ENCODE data around the gene TRMT61A. TPM values are rescaled to one million over a fixed set of nuclear protein-coding genes. Genes with fewer than 3 reads are reported as not detected.
A peak's percentile ranks its signal among the peaks of the same experiment; 100 is the strongest.

The TRMT61A gene
- total and polyA plus RNA-seq, 2 of the 13 experiments (the other 11 are each of a cell fraction or from before 2014, with no cell fraction given), result 6.5 to 13.6 TPM

GRCh38 chr14:103525430-103526246 lies 3.4 kb upstream of the TRMT61A start (continued):
- TF ChIP-seq, protein P1, sequence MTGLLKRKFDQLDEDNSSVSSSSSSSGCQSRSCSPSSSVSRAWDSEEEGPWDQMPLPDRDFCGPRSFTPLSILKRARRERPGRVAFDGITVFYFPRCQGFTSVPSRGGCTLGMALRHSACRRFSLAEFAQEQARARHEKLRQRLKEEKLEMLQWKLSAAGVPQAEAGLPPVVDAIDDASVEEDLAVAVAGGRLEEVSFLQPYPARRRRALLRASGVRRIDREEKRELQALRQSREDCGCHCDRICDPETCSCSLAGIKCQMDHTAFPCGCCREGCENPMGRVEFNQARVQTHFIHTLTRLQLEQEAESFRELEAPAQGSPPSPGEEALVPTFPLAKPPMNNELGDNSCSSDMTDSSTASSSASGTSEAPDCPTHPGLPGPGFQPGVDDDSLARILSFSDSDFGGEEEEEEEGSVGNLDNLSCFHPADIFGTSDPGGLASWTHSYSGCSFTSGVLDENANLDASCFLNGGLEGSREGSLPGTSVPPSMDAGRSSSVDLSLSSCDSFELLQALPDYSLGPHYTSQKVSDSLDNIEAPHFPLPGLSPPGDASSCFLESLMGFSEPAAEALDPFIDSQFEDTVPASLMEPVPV (CRISPR knock-in tag; IDR thresholded peaks at IDR 0.05), result 0 out of 2 replicates have a peak, but pooled peaks have one; percentile 47
- TF ChIP-seq PHF20 (CRISPR knock-in tag; IDR thresholded peaks at IDR 0.05) (0 out of 2 replicates have a peak, but pooled peaks have one; percentile 8), ZNF800 (CRISPR knock-in tag; IDR thresholded peaks at IDR 0.05) (0 out of 2 replicates have a peak, but pooled peaks have one; percentile 44), ZNF766 (CRISPR knock-in tag; IDR thresholded peaks at IDR 0.05; ENCODE audit: borderline replicate concordance) (peak; percentile 74; the same call in 1 of the 2 replicates), ZNF121 (CRISPR knock-in tag; IDR thresholded peaks at IDR 0.05) (peak; percentile 97), ZNF264 (CRISPR knock-in tag; IDR thresholded peaks at IDR 0.05) (0 out of 2 replicates have a peak, but pooled peaks have one; percentile 26), HNRNPL (IDR thresholded peaks at IDR 0.05; ENCODE audit: low read depth, low read length) (0 out of 2 replicates have a peak, but pooled peaks have one; percentile 4), ZNF414 (CRISPR knock-in tag; IDR thresholded peaks at IDR 0.05) (0 out of 2 replicates have a peak, but pooled peaks have one; percentile 21), FOXA3 (CRISPR knock-in tag; IDR thresholded peaks at IDR 0.05) (peak; percentile 70), ZNF574 (CRISPR knock-in tag; IDR thresholded peaks at IDR 0.05) (peak; percentile 19; the same call in 1 of the 2 replicates), ZNF34 (CRISPR knock-in tag; IDR thresholded peaks at IDR 0.05; ENCODE audit: borderline replicate concordance) (0 out of 2 replicates have a peak, but pooled peaks have one; percentile 40), MIXL1 (CRISPR knock-in tag; IDR thresholded peaks at IDR 0.05) (peak; percentile 64; the same call in 1 of the 2 replicates), TBX2 (CRISPR knock-in tag; IDR thresholded peaks at IDR 0.05; ENCODE audit: borderline replicate concordance) (peak; percentile 60; the same call in 1 of the 2 replicates)
- TF ChIP-seq, protein P2, sequence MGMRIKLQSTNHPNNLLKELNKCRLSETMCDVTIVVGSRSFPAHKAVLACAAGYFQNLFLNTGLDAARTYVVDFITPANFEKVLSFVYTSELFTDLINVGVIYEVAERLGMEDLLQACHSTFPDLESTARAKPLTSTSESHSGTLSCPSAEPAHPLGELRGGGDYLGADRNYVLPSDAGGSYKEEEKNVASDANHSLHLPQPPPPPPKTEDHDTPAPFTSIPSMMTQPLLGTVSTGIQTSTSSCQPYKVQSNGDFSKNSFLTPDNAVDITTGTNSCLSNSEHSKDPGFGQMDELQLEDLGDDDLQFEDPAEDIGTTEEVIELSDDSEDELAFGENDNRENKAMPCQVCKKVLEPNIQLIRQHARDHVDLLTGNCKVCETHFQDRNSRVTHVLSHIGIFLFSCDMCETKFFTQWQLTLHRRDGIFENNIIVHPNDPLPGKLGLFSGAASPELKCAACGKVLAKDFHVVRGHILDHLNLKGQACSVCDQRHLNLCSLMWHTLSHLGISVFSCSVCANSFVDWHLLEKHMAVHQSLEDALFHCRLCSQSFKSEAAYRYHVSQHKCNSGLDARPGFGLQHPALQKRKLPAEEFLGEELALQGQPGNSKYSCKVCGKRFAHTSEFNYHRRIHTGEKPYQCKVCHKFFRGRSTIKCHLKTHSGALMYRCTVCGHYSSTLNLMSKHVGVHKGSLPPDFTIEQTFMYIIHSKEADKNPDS (CRISPR knock-in tag; IDR thresholded peaks at IDR 0.05), result peak; percentile 49; the same call in 1 of the 2 replicates
- TF ChIP-seq, protein P3, sequence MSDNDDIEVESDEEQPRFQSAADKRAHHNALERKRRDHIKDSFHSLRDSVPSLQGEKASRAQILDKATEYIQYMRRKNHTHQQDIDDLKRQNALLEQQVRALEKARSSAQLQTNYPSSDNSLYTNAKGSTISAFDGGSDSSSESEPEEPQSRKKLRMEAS (IDR thresholded peaks at IDR 0.05), result peak; percentile 75
- TF ChIP-seq, protein P4, sequence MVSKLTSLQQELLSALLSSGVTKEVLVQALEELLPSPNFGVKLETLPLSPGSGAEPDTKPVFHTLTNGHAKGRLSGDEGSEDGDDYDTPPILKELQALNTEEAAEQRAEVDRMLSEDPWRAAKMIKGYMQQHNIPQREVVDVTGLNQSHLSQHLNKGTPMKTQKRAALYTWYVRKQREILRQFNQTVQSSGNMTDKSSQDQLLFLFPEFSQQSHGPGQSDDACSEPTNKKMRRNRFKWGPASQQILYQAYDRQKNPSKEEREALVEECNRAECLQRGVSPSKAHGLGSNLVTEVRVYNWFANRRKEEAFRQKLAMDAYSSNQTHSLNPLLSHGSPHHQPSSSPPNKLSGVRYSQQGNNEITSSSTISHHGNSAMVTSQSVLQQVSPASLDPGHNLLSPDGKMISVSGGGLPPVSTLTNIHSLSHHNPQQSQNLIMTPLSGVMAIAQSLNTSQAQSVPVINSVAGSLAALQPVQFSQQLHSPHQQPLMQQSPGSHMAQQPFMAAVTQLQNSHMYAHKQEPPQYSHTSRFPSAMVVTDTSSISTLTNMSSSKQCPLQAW (CRISPR knock-in tag; IDR thresholded peaks at IDR 0.05), result peak; percentile 67; the same call in 1 of the 2 replicates
